HPDE6-E6E7 (cell line): Measurements from ENCODE around the gene TMEM170B.

Experiments
- DNase-seq: peaks from one replicate; pipeline ENCODE4 v3.0.0; 2011; ENCODE audit warnings: missing footprints; ENCODE audit errors: extremely low spot score

Gene TMEM170B, protein sequence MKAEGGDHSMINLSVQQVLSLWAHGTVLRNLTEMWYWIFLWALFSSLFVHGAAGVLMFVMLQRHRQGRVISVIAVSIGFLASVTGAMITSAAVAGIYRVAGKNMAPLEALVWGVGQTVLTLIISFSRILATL

DNA sequence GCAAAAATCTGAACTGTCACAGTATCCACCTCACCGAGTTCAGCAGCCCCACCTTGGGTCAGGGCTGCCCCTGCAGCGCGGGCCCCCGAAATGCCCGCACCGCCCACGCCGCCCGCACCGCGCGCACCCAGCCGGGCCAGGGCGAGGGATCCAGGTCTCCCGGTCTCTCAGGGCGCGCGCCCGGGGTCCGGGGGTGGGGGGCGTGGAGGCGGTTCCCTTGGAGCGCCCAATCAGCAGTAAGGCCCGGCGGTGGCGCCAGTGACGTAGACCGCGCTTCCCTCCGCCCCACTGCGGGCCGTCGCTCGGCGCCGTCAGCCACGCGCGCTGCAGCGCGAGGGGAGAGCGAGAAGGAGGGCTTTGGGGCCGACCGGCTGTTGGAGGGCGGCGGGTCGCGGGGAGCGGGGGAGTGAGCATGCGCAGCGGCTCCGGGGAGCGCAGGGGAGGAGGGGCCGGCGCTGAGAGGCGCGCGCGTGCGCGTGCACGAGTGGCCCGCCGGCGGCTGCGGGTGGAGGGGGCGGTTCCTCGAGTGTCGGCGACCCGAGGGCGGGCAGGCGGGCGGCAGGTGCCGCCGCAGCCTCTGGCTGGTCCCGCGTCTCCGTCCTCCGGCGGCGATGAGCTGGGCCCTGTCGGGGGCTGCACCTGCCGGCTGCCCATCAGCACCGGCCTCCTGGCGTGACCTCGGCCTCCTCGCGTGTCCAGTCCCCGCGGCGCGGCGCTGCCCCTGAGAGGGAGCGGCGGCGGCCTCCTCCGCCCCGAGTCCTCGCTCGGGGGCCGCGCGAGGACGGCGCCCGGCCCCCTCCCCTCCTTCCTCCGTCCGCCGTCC lies at the start of gene TMEM170B:
Gene TMEM170B, plus strand, starts transcription at position 521 of the 823 bp plus-strand sequence. CDS start 529 bp downstream, outside the sequence.
- peak; percentile 70 for DNase-seq

DNA sequence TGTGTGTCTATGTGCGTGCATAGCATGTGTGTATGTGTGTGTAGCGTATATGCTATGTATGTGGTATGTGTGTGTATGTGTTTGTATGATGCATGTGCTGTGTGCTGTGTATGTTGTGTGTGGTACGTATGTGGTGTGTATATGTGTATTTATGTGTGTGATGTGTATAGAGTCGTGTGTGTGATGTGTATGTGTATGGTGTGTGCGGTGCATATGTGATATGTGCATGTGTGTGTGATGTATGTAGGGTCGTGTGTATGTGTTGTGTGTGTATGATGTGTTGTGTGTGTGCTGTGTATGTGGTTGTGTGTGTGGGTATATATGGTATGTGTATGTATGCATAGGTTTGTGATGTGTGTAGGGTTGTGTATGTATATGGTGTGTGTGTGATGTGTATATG lies 46.6 kb upstream of the TMEM170B start:
- no peak for DNase-seq

DNA sequence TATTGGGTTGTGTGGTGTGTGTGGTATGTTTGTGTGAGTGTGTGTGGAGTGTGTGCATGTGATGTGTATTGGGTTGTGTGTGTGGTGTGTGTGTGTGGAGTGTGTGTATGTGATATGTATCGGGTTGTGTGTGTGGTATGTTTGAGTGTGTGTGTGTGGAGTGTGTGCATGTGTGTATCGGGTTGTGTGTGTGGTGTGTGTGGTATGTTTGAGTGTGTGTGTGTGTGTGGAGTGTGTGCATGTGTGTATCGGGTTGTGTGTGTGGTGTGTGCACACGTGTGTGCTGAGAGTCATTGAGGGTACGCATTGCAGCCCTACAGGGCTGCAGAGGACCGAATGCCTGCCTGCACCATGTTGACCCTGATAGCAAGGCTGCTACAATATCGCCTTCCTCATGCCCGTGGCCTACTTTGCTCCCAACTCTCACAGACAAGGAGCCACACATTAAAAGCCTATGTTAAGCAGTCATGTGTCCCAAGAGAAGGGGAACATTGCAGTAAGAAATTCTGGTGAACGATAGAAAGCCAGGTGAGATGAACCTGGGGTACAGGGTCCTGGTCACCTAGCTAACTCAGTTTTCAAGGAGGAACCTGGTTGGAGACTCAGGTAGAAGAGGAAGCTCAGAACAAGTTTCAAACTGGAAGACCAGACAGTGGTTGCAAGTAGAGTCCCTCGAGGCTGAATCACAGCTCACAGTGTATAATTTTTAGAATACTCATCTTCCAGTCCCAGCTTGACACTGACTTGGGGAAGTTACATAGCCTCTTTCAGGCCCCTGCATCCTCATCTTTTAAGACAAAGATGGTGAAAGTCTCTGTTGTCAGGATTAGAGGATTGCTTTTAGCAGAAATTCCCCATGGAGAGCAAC lies 45.7 kb upstream of the TMEM170B start:
- DNase-seq: no peak

DNA sequence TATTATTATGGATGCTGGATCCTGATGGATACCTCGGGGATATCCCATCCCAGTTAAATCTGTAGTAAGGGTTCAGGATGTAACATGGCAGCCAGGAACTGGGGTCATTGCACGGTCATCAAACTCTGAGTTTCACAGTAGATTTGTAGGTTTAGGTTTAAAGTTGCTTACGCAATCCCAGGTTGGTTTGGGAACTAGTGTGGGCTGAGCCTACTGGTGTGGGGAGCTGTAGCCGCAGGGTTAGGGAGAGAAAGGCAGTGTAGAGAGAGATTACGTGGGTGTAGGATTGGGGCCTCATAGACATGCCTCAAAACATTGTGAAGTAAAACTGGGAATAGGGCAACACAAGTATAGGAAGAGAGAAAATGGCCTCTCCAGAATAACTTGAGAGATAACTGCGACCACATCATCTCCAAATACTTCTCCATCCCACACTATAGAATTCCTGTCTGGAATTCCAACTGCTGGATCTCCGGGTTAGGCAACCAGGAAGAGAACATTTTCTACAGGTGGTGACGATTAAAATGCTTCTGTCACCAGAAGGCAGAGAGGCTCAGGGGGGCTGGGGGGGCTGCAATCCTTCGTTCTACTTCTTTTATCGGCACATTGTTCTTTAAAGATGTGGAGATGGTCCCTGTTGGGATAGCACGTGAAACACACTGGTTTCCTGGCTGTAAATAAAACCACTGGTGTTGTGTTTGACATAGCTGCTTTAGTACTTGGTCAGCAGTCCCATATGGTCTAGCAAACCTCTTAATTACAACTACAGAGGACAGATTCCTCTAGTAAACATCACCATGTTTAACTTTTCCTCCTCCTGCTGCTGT lies 44.9 kb upstream of the TMEM170B start:
- no peak for DNase-seq

DNA sequence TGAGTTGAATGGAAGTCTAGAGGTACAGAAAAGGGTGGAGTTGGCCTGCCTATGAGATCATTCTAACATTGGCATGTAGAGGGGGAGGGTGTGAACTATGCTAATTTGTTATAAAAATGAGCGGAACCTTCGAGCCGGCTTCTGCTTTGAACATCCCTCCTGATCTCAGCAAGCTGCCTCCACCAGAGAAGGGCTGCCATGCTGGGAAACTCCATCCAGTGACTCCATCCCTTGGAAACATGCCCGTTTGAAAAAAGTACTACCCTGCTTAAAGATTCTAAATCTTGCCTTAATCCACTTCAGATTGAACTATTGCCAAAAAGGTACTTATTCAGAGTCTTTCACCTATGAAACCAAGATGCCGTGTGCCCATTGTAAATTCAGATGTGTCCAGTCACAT lies 43.6 kb upstream of the TMEM170B start:
- DNase-seq: no peak

DNA sequence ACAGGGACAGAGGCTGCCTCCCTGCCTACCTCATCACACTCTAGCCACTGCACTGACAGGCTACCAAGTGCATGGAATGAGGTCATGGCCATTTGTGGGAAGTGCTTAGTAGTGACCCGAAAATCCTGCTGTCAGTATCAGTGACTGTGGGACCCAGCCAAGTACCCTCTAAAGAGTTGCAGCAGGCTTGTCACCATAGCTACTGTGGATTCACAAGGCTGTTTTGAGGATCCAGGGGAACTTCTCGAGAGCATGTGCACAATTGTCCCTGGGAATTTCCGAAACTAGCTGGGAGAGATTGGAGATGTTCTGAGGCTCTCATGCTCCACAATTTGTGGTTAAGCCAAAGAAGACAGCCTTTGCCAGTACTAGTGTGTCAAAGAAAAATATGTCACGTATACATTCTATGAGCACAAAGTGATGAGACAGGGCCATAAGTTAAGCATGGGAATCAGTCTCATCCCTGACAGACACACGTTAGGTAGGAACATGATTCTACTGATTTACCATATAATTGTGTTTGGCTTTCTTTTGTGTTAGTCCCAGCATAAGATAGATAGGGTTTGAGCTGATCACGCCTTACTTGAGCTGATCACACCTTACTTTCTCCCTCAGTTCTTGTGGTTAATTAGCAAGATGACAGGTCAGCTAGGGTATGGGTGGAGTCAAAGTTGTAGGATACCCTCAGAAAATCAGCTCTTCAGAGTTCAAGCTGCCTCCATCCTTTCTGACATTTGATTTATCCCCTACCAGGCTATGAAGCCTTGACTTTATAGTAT lies 42.6 kb upstream of the TMEM170B start:
- DNase-seq: no peak

DNA sequence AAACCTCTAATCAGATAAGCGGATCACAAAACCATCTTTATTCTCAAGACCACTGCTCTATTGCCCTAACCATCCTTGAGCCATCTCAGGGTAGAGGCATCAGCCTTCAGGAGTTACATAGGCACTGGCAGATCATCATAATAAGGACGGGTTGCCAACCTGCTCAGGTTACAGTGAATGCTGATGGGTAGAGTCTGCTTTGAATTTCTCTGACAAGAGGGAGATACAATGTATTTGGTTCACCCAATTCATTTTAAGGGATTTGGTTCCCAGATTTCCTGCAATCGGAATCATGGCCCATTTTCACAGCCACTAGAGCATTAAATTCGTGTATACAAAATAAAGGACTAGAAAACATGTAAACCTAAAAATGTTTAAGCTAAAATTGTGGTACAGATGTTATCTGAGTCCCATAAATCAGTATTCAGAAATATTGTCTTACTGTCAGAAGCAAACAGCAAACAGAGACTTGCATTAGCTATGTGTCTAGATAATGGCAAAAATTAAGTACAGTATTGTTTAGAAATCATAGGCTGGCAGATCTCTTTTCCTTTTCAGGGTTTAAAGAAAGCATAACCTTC lies 41.9 kb upstream of the TMEM170B start:
- no peak for DNase-seq

DNA sequence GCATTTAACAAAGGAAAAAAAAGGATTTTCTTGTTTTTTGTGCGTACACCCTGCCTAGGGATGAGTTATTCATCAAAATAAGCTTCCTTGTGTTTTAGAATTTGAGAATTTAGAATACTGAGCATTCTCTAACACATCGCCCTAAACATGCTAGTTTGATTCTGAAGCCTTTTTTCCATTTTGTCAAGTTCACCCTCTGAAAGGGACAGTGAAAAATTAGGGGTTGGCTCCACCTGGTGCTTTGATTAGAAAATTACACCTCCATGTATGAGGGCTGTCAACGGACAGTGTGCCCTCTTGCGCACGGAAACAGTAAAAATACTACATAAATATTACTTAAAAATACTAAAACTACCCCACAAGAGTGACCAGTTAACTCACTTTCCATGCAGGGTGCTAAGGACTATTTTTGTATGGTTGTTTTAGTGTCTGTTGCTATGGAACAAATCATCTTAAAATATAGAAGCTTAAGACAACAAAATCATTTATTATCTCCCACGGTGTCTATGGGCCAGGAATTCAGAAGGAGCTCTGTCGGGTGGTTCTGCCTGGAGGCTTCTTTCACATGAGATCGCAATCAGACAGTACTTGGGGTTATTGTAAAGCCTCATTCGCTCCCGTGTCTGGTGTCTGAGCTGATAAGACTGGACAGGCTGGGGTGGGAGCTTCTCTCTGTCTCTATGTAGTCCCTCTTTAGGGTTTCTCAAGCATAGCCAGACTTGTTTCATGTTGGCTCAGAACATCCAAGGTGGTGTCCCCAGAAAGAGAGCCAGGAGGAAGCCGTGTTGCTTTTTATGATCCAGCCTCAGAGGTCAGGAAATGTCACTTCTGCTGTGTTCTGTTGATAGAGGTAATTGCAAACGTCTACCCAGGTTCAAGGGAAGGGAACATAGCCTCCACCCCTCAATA lies 41.1 kb upstream of the TMEM170B start:
- DNase-seq: peak; percentile 72

DNA sequence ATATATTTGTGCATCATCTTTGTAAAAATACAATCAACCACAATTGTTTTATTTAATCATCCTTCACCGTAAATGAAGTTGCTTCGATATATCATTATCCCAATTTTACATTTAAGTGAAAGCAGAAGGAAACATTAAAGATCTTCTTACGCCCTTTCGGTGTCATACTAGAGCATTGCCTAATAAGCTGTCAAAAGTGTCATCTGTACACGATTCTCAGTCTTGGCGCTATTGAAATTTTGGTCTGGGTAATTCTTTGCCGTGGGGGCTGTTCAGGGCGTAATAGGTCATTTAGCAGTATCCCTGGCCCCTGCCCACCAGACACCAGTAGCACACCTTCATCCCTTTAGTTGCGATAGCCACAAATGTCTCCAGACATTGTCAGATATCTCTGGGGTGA lies 40.4 kb upstream of the TMEM170B start:
- DNase-seq: no peak

DNA sequence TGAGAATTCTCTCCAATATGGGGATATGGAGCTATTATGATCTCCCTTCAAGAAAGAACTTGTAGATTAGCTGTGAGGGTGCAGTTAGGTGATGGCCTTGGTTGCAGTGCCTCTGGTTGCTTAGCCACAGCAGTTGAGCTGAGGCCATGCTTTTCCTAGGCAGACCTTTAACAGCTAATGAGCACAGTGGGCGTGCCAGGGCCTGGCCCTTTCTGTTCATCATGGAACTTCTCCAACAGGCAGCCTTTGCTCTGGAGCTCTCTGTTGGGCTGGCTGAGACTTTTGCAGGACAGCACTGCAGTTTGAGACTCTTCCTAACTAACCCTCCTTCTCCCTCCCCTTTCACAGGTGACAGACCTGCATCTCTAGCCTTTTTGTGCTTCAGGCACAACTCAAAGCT lies 39.7 kb upstream of the TMEM170B start:
- DNase-seq: no peak

DNA sequence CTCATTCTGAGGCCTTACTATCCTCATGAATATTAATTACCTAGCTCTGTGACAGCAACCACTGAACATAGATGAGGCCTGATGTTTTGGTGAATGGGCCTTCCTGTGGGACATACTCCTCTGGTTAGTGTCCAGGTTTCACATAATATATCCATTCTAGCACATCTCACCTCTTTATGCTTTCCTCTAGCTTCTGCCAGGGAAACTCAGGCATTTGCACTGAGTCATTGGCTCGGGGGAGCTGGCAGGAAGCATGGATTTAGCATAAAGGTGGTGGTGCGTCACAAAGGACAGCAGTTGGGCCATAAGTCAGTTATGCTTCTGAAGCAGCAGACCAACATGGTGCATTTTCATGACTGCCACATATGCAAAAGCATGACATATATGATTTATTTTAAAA lies 37.5 kb upstream of the TMEM170B start:
- no peak for DNase-seq

DNA sequence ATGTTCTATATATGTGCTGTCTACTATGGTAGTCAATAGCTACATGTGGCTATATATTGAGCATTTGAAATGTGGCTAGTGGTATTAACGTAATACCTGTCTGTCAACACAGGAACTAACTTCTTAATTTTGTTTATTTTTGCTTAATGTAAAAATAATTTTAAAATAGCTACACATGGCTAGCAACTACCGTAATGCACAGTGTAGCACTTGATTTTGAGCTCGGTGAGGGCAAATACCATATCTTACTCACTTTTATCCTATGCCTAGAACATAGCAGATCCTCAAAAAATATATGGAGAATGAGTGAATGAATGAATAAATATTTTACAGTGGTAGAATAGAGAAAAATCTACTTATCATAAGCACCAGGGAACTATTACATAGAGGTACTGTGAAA lies 28.1 kb upstream of the TMEM170B start:
- DNase-seq: no peak

DNA sequence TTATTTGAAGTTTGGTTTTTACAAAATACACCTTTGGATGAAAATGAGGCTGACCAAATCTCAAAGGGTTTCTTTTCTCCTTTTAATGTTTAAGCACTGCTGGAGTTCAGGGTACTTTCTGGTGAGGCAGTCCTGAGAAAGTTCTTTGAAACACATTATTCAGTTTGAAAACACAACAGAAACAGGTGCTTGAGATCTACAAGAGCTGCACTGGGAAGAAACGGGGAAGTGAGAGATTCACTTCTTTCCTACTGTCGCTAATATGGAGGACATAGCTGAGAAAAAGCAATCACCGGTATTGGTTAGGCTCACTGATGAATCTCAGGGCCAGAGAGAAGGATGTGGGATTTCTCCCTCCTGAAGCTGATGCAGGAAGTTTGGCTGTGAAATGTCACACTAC lies 22.9 kb upstream of the TMEM170B start:
- no peak for DNase-seq

DNA sequence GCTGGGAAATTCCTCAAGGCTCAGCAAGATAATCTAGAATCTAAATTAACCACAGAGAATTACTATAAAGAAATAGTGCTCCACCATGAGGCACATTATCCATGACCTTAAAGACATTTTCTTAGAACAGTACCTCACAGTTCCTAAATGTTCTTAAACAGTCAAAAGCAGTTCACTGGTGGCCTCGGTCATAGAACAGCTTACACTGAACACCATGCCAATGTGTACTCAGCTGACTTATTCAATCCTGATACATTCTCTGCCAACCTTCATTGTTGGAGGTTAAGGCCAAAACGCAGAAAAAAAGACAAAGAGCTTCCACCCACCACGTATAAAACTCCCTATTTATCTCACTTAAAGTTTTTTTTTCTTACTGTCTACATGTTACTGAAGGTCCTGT lies 21.8 kb upstream of the TMEM170B start:
- no peak for DNase-seq

DNA sequence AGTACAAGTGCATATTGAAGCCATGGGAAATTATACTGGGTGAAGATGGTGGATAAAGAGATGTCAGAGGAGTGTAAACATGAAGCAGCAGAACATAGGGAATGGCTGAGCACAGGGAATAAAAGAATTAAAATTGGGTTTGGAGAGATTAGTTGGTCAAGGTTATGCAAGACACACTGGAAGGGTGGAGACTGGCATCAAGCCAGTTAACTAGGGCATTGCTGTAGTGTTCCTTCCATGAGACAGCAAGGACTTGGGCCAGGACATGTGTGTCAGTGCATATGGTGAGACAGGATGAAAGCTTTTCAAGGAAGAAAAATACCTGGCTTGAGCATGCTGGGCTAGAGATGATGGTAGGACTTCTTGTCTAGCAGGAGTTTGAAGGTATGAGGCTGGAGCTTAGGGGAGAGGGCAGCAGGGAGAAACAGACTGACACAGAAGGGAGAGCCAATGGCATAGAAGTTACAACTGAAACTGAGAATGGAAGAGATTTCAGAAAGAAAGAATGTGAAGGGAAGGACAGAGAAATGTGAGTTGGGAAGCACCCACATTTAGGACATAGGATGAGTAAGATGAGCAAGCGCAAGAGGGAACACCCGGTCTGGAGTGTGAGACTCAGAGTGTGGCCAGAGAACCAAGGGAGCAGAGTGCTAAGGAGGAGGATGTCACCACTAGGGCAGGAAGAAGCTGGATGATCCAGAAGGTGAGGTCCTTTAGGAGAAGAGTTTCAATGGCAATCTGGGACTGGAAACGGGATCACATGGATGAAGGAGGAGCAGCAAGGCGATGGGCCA lies 14.5 kb upstream of the TMEM170B start:
- DNase-seq: no peak

DNA sequence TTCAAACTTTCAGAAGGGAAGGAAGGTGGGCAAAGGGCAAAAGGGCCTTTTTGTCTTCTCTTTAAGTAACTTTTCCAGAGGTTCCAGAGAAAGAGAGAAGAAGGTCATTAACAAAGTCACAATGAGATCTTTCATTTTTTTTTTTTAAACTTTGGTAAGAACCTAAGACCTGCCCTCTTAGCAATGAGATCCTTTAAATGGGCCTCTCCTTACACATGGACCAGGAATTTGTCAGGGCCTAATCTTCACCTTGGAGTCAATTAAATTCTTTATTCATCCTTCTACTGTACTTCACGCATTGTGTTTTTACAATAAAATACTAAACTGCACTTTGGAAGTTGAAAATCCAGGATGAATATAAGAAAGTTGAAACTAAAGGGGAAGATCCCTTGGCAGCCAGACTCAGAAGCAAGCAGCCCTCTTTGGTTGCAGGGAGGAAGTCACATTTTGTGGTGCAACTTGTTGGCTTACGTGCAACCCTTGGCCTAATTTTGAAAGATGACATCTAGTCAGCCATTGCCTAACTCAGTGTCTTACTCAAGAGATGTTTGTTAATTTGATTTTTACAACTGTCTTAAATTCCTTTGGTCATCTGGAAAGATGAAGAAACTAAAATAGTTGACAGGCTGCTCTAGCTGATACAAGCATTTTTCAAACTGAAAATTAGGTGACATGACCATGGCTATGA lies 11.9 kb upstream of the TMEM170B start:
- DNase-seq: no peak

DNA sequence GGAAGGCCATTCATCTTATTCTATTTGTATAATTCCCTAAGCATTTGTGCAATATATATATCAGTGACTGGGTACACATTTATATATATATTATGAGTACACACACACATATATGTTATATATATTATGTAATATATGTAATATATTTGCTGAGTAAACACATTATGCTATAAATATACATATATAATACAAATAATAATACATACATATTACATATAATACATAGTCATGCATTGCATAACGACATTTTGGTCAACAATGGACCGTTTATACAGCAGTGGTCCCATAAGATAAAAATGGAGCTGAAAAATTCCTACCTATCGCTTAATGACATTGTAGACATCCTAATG lies 11.4 kb upstream of the TMEM170B start:
- DNase-seq: no peak

DNA sequence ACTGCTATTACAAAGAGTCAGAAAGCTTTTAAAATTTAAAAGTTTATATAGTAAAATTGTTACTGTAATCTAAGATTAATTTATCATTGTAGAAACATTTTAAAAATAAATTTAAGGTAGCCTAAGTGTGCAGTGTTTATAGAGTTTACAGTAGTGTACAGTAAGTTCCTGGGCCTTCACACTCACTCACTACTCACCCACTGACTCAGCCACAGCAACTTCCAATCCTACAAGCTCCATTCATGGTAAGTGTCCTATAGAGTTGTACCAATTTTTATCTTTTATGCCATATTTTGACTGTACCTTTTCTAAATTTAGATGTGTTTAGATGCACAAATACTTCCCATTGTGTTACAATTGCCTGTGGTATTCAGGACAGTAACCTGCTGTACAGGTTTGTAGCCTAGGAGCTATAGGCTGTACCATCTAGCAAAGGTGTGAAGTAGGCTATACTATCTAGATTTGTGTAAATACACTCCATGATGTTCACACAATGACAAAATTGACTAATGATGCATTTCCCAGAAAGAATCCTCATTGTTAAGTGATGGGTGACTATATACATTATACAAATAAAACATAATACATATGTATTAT lies 10.2 kb upstream of the TMEM170B start:
- no peak for DNase-seq
